Activated gamma-delta T cell treated with Interleukin-2 at 50 U/mL for 16 hours (primary cell): ENCODE results near the gene KCNF1.

ENCODE experiments used
- DNase-seq: peaks from one replicate; pipeline ENCODE4 v3.0.0-alpha.2; 2020

Gene KCNF1

DNA sequence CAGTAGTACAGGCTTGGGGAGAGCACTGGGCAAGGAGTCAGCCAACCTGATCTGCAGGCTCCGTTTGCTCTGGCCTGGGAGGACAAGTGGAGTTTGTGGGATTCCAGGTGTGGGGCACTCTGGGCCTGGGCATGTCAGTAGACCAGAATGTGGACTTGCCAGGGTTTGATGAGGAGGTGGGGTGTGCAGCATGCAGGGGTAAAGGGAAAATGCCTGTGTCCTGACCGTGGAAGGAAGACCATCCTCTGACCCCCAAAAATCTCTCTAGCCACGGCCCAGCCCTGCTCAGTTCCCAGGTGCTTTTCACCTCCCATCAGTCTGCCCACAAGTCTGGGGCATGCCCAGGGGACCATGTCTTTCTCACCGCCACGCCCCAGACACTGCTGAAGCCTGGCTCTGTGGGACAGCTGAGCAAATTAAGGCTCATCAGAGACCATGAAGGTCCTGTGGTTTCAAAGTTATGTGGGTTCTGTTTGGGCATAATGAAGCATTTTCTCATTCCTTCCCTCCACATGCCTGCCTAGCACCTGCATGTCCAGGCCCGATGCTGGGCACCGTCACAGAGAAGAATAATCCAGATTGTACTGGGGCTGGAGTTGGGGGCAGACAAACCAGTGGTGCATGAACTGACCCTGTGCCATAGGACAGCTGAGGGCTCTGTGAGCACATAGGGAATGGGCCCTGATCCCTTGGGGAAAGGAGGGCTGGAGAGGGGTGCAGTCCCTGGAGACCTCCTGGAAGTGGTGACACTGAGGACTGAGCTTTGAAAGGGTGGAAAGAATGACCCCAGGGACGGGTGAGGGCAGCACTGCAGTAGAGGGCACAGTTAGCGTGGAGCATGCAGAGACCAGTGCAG is 6.5 kb upstream of the KCNF1 start:
- no peak for DNase-seq

DNA sequence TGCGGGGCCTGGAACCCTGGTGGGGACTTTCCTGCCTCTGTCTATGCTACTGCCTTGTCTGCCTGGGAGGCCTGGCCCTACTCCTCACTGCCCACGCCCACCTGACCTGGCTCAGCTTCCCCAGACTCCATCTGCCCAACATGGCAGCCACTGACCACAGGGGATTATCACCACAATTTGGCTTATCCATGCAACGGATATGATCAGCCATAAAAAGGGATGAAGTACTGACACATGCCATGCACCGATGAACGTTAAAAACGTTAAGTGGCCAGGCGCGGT is 5.9 kb upstream of the KCNF1 start:
- no peak for DNase-seq

DNA sequence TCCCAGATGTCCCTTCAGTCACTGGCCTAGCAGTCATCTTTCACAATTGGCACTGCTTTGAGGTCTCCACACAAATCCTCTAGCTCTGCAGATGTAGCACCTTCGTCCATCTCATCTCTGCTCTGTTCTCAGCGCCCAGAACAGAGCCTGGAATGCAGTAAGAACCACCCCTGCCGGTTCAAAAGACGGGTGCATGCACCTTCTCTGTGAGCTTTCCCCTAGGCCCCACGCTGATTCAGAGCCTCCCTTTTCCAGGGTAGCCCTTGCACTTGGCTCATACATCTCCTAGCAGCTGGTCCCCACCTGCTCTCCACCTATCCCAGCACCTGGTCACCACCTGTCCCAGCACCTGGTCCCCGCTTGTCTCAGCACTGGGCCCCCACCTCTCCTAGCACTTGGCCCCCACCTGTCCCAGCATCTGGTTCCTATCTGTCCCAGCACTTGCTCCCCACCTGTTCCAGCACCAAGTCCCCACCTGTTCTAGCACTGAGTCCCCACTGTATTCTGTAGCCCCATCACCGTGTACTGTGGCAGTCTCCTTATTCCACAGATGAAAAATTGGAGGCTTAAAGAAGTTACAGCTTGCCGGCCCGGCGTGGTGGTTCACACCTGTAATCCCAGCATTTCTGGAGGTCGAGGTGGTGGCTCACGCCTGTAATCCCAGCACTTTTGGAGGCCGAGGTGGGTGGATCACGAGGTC is 4.7 kb upstream of the KCNF1 start:
- DNase-seq, result no peak

DNA sequence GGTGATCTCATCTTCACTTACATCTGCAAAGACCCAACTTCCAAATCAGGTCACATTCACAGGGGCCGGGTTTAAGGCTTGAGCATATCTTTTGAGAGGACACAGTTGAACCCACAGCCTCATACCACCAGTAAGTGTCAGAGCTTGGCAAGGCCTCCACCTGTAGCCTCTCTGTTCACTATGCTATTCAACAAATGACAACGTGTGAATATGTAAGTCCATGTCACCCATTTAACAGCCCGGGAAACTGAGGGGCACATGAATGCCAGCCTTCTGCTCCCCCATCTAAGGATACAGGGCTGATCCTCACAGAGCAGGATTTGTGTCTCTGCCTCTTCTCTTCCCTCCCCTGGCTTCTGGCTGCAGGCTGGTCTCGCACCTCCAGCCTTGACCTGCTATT is 3.5 kb upstream of the KCNF1 start:
- DNase-seq, result no peak

DNA sequence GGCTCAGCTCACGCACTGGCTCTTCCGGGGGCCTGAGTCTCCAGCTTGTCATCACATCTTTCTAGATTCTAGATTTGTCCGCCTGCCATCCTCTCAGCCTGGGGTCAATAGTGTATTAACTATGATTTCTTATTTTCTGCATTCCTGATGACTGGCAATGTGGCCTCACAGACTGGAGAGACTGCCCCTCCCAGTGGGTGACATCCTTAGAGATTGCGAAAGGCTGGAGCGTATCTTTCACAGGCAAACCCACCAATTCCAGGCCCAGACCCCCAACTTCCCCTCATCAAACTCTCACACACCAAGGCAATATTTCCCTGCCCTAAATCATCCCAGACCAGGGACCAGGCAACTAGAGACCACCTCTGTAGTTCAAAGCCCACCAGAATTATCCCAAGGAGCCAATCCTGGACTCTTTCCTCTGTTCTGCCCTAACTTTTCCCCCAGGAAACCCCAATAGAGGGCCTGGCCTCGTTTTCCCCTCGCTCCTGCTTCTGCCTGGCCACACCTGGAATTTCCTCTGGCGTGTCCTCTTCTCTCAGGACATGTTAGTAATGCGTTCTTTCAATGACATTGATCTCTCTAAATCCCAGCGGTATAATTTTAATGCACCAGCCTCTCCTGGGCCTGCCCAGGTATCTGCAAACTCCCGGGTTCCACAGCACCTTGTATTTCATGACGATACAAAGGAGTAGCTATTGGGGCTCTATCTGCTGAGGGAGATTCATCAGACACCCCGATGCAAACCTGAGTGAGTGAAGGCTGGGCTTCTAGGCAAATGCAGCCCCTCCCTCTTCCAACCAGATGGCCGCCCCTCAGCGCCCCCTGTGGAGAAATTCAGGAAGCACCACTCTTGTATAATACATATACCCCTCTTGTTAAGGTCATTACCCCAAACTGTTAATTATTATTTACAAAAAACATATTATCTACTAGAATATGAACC is 2.4 kb upstream of the KCNF1 start:
- no peak for DNase-seq

DNA sequence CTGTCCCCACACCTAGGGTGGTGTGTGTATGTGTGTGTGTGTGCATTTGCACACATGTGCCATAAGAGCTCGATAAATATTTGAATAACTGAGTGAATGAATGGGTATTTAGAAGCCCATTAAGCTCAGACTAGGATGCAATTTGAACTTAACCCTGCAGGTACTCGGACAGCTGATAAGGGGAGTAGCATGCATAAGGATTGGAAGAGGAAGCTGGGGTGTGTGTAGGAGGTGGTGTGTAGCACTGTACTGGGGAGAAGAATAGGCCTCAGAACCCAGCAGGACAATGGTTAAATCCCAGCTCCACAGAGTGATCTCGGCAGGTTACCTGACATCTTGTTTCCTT is 1.8 kb upstream of the KCNF1 start:
- no peak for DNase-seq

DNA sequence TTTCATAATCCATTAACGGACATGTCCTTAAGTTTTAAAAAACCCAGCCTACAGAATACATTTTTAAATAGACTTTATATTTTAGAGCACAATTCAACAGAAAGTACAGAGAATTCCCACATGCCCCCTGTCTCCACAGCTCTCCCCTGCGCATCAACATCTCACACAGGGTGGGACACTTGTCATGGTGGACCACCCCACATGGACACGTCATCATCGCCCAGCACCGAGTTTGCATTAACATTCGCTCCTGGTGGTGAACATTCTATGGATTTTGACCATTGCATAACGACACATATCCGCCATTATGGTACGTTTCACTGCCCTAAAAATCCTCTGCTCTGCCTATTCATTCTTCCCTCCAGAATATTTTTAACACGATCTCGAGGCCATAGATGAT is 1.1 kb upstream of the KCNF1 start:
- DNase-seq, result no peak

DNA sequence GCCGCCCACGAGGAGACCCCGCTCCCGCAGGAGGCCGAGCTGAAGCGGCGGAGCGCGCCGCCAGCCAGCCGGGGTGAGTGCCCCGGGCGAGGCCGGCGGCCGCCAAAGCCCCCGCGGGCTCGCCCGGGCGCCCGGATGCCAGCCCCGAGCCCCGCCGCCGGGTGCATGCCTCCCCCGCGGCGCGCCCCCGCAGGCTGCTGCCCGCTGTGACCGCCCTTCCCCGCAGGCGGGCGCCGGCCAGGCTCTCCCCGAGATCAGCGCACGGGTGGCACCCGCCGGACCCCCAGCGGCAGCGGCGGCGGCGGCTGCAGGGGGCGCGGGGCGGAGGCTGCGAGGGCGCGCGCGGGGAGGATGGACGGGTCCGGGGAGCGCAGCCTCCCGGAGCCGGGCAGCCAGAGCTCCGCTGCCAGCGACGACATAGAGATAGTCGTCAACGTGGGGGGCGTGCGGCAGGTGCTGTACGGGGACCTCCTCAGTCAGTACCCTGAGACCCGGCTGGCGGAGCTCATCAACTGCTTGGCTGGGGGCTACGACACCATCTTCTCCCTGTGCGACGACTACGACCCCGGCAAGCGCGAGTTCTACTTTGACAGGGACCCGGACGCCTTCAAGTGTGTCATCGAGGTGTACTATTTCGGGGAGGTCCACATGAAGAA is 470 bp downstream of the KCNF1 start:
- DNase-seq, result no peak

DNA sequence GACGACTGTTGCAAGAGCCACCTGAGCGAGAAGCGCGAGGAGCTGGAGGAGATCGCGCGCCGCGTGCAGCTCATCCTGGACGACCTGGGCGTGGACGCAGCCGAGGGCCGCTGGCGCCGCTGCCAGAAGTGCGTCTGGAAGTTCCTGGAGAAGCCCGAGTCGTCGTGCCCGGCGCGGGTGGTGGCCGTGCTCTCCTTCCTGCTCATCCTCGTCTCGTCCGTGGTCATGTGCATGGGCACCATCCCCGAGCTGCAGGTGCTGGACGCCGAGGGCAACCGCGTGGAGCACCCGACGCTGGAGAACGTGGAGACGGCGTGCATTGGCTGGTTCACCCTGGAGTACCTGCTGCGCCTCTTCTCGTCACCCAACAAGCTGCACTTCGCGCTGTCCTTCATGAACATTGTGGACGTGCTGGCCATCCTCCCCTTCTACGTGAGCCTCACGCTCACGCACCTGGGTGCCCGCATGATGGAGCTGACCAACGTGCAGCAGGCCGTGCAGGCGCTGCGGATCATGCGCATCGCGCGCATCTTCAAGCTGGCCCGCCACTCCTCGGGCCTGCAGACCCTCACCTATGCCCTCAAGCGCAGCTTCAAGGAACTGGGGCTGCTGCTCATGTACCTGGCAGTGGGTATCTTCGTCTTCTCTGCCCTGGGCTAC is 1.2 kb downstream of the KCNF1 start:
- DNase-seq, result no peak

DNA sequence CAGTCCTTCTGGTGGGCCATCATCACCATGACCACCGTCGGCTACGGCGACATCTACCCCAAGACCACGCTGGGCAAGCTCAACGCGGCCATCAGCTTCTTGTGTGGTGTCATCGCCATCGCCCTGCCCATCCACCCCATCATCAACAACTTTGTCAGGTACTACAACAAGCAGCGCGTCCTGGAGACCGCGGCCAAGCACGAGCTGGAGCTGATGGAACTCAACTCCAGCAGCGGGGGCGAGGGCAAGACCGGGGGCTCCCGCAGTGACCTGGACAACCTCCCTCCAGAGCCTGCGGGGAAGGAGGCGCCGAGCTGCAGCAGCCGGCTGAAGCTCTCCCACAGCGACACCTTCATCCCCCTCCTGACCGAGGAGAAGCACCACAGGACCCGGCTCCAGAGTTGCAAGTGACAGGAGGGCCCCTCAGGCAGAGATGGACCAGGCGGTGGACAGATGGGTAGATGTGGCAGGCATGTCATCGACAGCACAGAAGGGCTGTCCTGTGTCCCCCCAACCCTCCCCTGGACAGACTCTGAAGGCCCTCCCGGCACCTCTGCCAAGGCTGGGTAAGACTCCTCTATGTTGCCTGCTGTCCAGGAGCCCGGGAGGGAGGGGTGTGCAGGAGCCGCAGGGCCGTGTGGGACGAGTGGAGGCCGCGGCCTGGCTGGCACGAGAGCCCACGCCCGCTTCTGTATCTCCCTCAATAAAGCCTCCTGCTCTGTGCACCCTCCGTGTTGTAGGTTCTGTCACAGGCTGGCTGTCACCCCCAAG is 2.0 kb downstream of the KCNF1 start:
- DNase-seq, result no peak

DNA sequence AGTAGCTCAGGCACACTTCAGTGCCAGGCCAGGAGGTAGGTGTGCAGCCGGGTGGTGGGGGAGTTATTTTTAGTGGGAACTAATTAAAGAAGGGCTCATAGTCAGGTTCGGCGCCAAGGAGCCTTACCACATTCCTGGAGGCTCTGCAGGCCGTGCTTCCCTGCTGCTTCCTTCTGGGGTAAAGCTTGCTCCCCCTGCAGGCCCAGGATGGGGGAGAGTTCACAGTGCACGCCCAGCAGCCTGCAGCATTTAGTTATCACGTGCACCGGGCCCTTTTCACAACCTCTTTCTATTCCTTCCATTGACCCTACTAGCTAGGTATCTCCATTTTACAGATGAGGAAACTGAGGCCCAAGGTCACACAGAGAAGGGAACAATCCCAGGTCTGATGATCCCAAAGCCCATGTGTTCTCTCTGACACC is 2.5 kb downstream of the KCNF1 start:
- no peak for DNase-seq

DNA sequence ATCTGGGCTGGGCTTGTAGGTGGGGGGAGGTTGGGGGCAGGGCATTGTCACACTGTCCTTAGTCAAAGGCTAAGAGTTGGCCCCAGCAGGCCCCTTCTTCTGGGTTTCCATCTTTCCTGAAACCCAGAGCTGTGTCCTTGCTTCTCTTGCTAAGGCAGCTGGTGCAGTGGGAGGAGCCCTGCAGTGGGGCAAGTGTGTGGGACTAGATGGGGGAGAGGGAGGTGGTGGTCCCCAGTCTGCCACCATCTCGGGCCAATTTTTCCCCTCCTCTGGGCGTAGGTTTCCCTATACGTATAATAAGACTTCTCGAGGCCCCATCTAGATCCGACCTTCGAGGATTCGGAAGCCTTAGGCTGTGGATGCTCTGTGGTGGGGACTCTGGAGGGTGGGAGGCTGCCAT is 3.5 kb downstream of the KCNF1 start:
- DNase-seq, result no peak

DNA sequence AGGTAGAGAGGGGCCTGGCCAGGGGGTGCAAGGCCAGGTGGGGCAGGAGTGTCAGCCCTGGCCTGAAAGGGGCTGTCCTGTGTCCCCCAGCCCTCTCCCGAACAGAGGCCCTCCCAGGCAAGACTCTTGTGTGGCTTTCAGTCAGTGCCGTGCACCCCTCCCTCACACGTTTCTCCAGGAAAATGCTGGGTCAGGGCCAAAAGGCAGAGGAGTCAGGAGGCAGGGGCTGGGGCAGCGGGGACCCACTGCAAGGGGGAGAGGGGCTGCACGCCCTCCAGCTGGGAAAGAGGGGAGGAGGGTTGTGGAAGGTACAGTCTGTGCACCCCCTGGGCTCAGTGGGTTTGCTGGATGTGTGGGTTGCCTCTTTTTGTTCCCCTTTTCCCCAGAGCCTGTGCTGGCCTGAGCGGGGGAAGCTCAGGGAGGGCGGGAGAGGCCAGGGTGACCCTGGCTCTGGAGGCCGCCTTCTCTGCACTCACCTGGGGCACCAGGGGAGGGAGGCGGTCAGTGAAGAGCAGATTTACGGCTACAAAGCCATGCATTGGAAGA is 4.1 kb downstream of the KCNF1 start:
- no peak for DNase-seq

DNA sequence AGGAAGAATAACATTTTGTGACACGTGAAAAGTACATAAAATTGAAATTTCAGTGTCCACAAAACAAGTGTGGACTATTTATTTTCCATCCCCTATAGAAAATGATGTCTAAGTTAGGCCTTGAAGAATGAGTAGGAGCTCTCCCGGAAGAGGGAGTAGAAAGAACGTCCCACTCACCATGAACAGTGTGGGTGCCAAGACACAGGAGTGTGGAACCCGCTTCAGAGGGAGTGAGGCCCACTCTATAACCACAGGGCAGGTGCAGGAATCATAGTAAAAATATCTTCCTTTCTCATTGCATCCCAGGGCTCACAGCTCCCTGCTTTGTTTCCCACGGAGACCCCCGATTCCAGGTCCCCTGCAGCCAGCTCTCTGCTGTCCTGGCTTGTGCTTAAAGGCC is 5.2 kb downstream of the KCNF1 start:
- DNase-seq, result no peak

DNA sequence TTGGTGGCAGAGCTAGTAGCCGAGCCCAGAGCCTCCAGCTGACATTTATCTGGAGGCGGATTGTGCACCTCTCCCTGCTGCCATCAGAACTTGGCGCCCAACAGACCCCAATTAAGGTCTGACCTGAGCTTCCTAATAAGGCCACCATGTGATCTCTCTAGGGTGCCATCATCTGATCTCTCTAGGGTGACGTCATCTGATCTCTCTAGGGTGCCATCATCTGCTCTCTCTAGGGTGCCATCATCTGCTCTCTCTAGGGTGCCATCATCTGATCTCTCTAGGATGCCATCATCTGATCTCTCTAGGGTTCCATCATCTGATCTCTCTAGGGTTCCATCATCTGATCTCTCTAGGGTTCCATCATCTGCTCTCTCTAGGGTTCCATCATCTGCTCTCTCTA is 6.2 kb downstream of the KCNF1 start:
- DNase-seq, result no peak

DNA sequence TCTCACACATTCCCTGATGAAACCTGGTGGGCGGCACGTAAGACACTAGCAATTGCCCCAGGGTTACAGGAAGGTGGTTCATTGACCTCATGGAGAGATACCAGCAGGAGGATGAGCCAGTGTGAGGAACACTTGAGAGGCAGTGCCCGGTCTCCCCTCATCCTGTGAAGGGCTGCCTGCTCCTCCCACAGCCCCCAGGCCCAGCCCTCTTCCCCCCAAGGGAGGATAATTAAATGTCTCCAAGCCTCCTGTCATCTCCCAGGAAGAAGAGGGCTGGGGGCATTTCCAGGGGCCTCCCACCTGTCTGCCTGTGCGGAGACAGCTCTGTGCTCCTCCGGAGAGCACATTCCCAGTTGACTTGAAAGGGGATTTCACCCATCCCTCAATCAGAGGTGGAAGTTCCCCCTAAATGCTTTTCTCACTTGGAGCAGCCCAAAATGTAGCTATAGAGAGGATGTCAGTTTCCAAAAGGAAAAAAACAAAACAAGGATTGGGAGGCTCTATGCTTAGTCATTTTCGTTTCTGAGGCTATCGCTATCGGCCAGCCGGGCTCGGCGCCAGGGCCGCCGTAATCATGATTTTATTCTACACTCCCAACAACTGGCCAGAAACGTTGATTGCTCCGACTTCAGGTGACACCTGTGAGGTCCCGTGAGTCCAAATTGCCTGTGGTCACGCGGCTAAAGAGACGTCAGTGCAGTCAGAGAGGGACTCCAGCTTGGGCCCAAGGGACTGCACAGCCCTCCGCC is 7.1 kb downstream of the KCNF1 start:
- no peak for DNase-seq

DNA sequence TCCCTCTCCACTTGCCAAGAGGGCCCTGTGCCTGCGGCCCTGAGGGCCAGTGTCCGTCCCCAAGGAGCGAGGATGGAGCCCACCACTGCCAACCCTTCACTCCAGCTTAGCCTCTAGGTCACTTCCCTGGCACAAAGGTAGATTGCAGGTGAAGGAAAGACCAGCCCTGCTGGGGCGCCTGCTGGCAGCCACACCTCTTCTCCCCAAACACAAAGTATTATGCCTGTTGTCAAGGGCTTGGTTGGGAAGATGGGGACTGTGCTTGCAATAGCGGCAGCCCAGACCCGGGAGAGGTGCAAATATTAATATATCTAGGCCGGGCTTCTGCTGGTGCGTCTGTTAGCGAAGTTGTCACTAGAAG is 7.7 kb downstream of the KCNF1 start:
- DNase-seq, result no peak

DNA sequence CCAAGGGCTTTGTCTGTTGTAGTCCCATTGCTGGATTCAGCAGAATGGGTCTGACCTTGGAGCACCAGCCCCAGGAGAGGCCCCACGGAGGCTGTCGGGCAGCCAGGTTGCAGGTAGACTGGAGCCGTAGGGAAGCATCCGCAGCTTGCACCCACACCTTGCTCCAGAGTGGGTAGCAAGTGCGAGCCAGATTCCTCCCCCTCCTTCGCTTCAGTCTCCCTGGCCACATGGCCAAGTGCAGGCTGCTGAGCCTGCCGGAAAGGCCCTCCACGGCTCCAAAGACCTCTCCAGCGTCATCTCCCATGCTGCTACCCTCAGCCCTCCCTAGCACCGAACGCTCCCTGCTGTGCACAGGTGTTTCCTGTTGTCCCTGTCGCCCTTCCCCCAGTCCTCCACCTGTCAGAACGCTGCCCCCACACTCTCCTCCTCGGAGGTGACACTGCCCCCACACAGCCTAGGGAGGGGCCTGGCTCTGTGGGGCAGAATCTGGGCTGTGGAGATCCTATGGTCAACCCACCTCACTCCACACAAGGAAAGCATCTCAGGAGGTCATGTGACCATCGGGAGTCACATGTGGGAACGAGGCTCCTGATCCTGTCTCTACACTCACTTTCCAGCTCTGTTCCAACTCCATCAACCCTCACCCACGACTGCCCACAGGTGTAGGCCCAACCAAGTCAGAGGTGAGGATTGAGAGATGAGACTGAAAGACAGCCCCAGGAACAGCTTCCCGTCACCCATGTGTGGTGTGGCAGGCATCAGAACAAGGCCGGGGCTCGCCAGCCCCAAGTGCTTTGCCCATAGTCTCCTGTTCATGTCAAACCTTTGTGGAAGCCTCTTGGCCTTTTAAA is 8.3 kb downstream of the KCNF1 start:
- DNase-seq, result no peak

DNA sequence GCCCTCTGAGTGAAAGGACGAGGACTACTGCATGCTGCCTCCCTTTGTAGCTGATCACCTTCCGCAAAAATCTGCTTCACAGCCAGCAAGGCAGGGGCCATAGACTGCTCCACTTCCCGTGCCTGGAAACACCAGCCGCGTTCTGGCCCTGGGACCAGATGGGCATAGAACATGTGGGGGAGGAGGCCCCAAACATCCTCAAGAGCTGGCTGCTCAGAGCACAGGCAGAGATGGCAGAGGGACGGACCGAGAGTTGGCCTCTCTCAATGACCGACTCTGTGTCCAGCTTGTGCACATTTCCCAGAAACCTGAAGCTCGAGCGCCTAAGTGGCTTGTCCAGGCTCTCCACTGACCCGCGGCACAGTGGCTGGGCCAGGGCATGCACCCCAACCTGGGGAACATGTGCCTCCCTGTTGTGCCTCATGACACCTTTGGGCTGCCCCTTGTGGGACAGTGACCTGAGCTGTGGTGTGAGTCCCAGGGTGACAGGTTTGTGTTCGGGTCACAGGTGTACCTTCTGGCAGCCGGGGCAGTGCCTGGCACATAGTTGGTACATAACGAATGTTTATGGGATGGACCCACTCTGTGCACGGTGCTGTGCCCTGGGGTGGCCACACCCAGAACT is 9.1 kb downstream of the KCNF1 start:
- no peak for DNase-seq
